NCI-H69 (cell line): ENCODE results near the gene PIM2.

ENCODE experiments used
- DNase-seq: peaks from one replicate; lab custom pipeline; 2025; lab: John Stamatoyannopoulos, UW

Gene PIM2

GRCh38 chrX:48864210-48864609, 54.6 kb downstream of the PIM2 start:
- no peak for DNase-seq
